Myocyte (in vitro differentiated cells): ENCODE measurements around the gene EIF4E3. TPM values are rescaled to one million over a fixed set of nuclear protein-coding genes. Genes with fewer than 3 reads are reported as not detected.
A peak's percentile ranks its signal among the peaks of the same experiment; 100 is the strongest.

Experiments
- DNase-seq: peaks from one replicate; pipeline ENCODE4 v3.0.0-alpha.2; 2012; ENCODE audit warnings: low read depth
- total RNA-seq: library from RNA; depleted of rRNA; stranded (reverse); fragments of >200 nt; gene quantifications from 2 replicates; pipeline ENCODE4 v1.2.3, GENCODE V29; 2014

EIF4E3 gene
- total RNA-seq, 1 donor from 2014 or later: 0.64 TPM

GRCh38 chr3:71690341-71690841 is 34.8 kb downstream of the EIF4E3 start:
- peak; percentile 37 for DNase-seq

GRCh38 chr3:71689291-71689690 is 35.9 kb downstream of the EIF4E3 start:
- no peak for DNase-seq

- no peak for DNase-seq
Measured at GRCh38 chr3:71688121-71688520, 37.1 kb downstream of the EIF4E3 start.

- DNase-seq: no peak
Measured at GRCh38 chr3:71685686-71686085, 39.5 kb downstream of the EIF4E3 start.

DNA sequence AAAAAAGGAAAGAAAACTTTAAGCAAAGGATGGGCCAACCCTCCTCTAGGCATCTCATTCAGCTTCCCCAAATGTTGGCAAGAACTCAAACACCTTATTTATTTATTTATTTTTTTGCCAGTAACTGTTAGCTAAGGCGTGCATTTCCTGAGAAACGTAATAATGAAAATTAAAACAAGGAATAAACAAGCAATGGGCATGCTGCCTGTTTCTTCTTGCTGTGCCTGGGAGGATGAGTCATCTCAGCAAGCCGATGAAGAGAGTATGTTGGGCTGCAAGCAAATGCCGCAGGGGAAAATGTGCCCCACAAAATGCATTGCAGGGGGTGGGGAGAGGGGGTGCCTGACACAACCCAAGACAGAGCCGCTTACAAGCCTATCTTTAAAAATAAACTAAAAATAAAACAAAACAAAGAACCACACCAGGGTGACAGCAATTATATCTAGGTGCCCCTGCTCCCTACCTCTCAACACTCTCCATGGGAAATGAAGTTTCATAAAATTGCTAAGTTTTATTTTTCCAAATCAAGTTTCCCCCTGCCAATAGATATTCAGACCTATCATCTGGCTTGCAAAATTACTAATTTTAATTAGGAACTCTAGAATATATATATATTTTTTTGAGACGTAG is 40.3 kb downstream of the EIF4E3 start:
- peak; percentile 62 for DNase-seq

DNA sequence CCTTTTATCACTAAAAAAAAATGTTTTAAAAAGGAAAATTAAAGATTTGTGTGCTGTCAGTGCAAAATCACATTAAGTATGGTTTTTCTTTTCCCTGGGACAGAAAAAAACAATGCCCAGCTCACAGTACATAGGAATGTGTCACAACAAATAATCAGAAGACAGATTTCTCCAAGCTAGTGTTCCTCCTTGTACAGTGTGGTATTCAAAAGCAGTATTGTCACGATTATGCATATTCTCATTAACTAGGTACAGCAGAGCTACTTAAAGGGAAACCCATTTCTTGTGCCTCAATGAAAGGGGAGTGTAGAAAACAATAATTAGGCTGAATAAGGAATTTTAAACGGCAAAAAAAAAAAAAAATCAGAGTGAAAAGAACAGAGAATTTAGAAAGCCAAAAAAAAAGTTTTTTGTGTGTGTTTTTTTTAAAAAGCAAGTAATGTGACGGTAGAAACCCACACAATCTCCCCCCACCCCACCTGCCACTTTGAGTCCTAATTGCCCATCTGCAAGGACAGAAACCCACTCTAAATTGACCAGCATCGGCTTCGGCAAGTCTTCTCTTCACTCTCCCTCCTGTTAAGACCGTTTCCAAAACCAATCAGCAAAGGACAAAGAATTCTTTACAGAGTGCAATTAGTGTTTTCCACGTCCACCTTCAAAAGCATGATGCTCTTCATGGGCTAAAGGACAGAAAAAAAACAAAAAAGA is 41.0 kb downstream of the EIF4E3 start:
- DNase-seq: no peak

DNA sequence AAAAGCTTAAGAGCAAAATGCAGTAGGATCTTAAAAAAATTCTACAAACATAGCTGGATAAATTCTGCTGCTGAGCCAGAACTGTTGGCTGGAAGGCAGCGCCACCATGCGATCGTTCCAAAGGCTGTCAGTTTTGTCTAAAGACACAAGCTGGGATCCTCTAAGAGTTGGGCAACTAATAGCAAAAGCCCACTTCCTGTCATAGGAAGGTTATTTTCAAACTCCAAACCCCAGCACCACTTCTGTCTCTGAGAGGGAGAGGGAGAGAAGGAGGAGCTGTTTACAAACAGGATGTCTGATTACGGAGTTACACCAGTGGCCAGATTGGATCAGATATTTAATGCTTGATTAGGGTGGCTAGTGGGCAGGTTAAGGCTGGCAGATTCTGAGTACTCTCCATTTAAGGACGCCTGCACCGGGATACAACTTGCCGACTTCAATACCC is 44.0 kb downstream of the EIF4E3 start:
- peak; percentile 72 for DNase-seq

GRCh38 chr3:71680603-71681002 is 44.6 kb downstream of the EIF4E3 start:
- DNase-seq: peak; percentile 41

DNA sequence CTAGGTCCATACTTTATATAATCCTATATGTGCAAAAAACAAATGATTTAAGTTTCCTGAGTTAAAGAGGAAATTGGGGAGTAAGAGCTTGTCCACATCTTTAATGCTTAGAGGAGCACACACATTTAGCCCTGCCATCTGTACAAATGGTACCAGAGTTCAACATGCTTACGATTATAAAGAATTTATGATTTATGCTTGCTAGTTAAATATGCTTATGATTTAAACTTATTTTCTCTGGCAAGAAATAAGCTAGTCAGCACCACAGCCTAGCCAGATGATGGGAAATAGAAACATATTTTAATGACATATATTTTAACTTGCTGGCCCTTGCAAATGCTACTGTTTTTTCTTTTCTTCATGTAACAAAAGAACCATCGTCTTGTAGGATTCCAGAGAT is 48.3 kb downstream of the EIF4E3 start:
- DNase-seq: no peak

GRCh38 chr3:71673486-71673885 is 51.7 kb downstream of the EIF4E3 start:
- no peak for DNase-seq

DNA sequence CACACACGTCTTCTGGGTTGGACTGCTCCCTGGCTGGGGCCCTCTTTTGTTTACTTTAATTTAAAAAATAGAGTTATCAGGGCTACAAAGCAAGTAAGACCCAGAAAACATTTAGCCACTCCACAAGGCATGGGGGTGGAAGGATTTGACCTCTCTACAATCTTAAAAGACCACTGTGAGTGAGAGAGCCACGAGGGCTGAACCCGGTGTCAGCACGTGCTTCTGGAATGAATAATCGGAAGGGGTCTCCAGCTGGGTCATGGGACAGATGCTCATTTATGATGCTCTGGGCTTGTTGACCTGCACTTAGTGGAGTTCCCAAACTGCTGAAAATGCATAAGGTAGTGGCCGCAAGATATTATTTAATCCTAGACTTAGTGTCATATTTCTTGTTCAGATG is 52.4 kb downstream of the EIF4E3 start:
- no peak for DNase-seq

GRCh38 chr3:71672340-71672739 is 52.9 kb downstream of the EIF4E3 start:
- no peak for DNase-seq

DNA sequence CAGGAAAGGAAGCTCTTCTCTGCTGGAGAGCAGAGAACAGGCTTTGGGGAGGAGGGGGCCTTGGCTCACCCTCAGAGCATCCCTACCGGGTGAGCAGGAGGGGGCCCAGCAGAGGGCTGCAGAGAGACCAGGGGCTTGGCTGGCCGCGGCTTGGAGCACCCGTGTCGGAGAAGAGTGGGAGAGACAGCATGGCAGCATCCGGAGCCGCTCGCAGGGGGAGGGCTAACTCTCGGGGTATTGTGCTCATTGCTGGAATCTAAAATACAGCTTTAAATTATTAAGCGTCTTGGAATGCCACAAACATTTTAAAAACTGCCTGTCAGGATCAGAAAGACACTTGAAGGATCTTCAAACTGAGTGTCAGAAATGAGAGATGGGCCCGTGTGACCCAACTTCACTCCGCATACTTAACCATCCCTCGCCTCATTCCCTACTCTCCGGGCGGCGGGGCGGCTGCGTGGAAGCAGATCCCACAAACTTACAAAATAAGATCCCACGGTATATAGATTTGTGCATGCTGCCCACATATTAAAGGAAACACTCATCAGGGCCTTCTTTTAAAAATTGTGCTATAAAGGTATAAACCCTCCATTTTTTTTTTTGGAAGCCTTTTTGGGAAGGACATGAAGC is 53.9 kb downstream of the EIF4E3 start:
- DNase-seq: no peak

GRCh38 chr3:71662568-71662967 is 62.6 kb downstream of the EIF4E3 start:
- DNase-seq: no peak

DNA sequence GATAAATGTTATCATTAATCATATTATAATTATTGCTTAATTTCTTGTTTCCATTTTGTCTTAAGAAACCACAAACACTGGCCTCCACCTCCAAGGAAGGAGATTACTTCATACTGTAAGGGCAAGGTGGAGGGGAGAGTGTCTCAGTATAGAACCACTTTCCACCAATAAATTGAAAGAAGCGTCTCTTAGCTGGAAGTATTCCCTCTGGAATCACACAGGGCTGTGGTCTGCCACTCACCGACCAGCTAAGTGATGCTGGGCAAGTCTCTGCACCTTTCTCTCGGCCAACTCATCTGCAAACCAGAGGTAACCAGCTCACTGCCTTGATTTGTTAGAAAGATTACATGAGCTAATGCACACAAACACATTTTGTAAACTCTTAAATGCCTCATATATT is 63.1 kb downstream of the EIF4E3 start:
- no peak for DNase-seq

GRCh38 chr3:71659864-71660591 is 65.2 kb downstream of the EIF4E3 start:
- no peak for DNase-seq

- DNase-seq: peak; percentile 37
Measured at GRCh38 chr3:71657831-71658530, 67.2 kb downstream of the EIF4E3 start.

GRCh38 chr3:71655061-71655460 is 70.1 kb downstream of the EIF4E3 start:
- DNase-seq: no peak

DNA sequence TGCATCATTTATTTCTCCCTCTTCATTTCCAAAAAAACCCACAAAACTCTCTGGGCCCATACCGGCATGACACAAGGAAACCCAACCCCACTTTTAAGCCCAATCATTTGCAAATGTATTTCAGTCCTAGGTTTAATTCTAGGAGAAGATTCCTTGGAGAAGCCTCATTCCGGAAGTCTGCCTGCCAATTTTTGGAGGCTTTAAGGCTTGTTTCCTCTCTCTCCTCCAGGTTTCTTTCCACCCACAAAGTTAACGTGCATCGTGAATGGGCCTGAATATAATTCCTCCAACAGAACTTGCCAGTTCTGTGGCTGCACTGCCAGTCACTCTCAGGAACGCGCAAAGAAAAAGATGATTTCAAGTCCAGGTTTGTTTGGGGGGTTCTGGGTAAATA is 71.8 kb downstream of the EIF4E3 start:
- no peak for DNase-seq

DNA sequence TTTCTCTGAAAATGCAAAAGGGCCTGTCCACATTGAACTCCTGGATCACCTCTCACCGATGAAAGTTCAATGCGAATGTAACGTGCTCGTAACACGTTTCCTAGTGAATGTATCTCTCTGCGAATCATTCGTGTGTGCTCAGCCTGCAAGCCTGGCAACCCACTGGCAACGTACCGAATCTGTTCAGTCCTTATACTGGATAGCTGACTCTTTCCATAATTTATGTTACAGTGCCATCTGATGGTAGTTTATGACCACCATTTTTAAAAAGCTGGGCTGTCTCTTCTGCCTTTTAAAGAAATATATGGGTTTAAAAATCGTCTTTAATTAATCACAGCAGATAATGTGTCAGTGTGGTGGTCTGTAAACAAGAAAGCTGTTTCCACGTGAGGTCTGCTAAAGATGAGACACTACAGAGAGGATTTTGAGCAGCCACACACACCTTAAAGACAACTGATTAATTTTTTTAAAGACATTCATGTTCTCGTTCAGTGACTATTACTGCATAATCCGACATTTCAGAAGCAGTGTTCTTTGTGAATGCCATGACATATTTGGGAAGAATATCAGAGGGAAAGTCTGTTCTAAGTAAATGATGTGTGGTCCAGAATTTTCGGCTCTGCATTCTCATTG is 72.3 kb downstream of the EIF4E3 start:
- peak; percentile 63 for DNase-seq

- DNase-seq: no peak
Measured at GRCh38 chr3:71651625-71652024, 73.6 kb downstream of the EIF4E3 start.
